NCI-H146 (cell line): ENCODE measurements around the gene DUSP10.

Experiments used
- DNase-seq: peaks from one replicate; lab custom pipeline; 2025; lab: John Stamatoyannopoulos, UW

DUSP10 gene

GRCh38 chr1:221765527-221765926, 23.6 kb upstream of the DUSP10 start:
- DNase-seq: no peak

- no peak for DNase-seq
Measured at GRCh38 chr1:221762121-221762520, 20.2 kb upstream of the DUSP10 start.

GRCh38 chr1:221761354-221762002, 19.6 kb upstream of the DUSP10 start:
- no peak for DNase-seq

- no peak for DNase-seq
Measured at GRCh38 chr1:221760911-221761310, 19.0 kb upstream of the DUSP10 start.

GRCh38 chr1:221759436-221759835, 17.5 kb upstream of the DUSP10 start:
- no peak for DNase-seq

- DNase-seq: no peak
Measured at GRCh38 chr1:221758455-221758854, 16.6 kb upstream of the DUSP10 start.

GRCh38 chr1:221756830-221757551, 15.1 kb upstream of the DUSP10 start:
- DNase-seq: no peak

GRCh38 chr1:221753828-221754188, 11.9 kb upstream of the DUSP10 start:
- no peak for DNase-seq

- no peak for DNase-seq
Measured at GRCh38 chr1:221751226-221751887, 9.5 kb upstream of the DUSP10 start.

- DNase-seq: no peak
Measured at GRCh38 chr1:221748981-221749380, 7.1 kb upstream of the DUSP10 start.

GRCh38 chr1:221747839-221748238, 6.0 kb upstream of the DUSP10 start:
- DNase-seq: no peak

- peak; percentile 33 for DNase-seq
Measured at GRCh38 chr1:221743416-221744208, 1.7 kb upstream of the DUSP10 start.

GRCh38 chr1:221742555-221743415, 896 bp upstream of the DUSP10 start:
- DNase-seq: peak; percentile 83

- no peak for DNase-seq
Measured at GRCh38 chr1:221740993-221741702, 741 bp downstream of the DUSP10 start.

- peak; percentile 31 for DNase-seq
Measured at GRCh38 chr1:221740369-221740992, 1.4 kb downstream of the DUSP10 start.

- DNase-seq: no peak
Measured at GRCh38 chr1:221739677-221740025, 2.2 kb downstream of the DUSP10 start.

- no peak for DNase-seq
Measured at GRCh38 chr1:221739018-221739676, 2.7 kb downstream of the DUSP10 start.

- no peak for DNase-seq
Measured at GRCh38 chr1:221736714-221737113, 5.2 kb downstream of the DUSP10 start.

- DNase-seq: no peak
Measured at GRCh38 chr1:221735999-221736398, 5.9 kb downstream of the DUSP10 start.

GRCh38 chr1:221734187-221734586, 7.7 kb downstream of the DUSP10 start:
- DNase-seq: no peak
